GM13976 (cell line): Measurements from ENCODE around the gene GRM5.

Experiments used
- DNase-seq: peaks from one replicate; pipeline ENCODE4 v3.0.0; 2012; ENCODE audit warnings: low spot score
- CTCF ChIP-seq: IDR thresholded peaks from 2 replicates; pipeline ENCODE4 v1.5.1; 2012; ENCODE audit warnings: borderline replicate concordance, mild to moderate bottlenecking; ENCODE audit not compliant: insufficient read depth; ENCODE audit errors: extremely low read depth, missing control alignments, control extremely low read depth
- in situ Hi-C: fragments of 300-500 bp; cut with MboI; formaldehyde crosslinking; loops from one replicate; pipeline ENCODE4 v1.12.0; 2022; ENCODE audit warnings: low sequenced_read_pairs, mixed read lengths, inconsistent platforms; ENCODE audit not compliant: unreplicated experiment

The GRM5 gene

GRCh38 chr11:88814076-88814475 is 251.7 kb downstream of the GRM5 start:
- in situ Hi-C loops, result no loop called here
- DNase-seq, result peak; percentile 34
- TF ChIP-seq CTCF, result no peak

- in situ Hi-C loops, result no loop called here
- peak; percentile 37 for DNase-seq
- TF ChIP-seq CTCF, result no peak
Measured at GRCh38 chr11:88813233-88813915, 252.4 kb downstream of the GRM5 start.

GRCh38 chr11:88810420-88811097 is 255.2 kb downstream of the GRM5 start:
- no peak for TF ChIP-seq CTCF
- no peak for DNase-seq
- in situ Hi-C loops, result no loop called here

GRCh38 chr11:88809126-88809525 is 256.7 kb downstream of the GRM5 start:
- no peak for DNase-seq
- TF ChIP-seq CTCF, result no peak
- in situ Hi-C loops, result no loop called here

GRCh38 chr11:88807349-88807748 is 258.4 kb downstream of the GRM5 start:
- in situ Hi-C loops, result no loop called here
- DNase-seq, result no peak
- no peak for TF ChIP-seq CTCF

GRCh38 chr11:88806410-88806809 is 259.4 kb downstream of the GRM5 start:
- TF ChIP-seq CTCF, result no peak
- DNase-seq, result no peak
- in situ Hi-C loops, result no loop called here
